Parathyroid adenoma (tissue), 2 donors: ENCODE data around the gene CLSTN2.

Experiments used
- H2AFZ ChIP-seq: fragments of 300-600 bp; sonication (generic); one replicate; pipeline ENCODE4 v1.7.0; 2017; ENCODE audit warnings: antibody characterized with exemption, mild to moderate bottlenecking
- H3K27ac ChIP-seq: fragments of 300-600 bp; sonication (generic); one replicate; pipeline ENCODE4 v1.7.0; 2017
- H3K27me3 ChIP-seq: fragments of 300-600 bp; sonication (generic); one replicate; pipeline ENCODE4 v1.7.0; 2017; ENCODE audit warnings: low read length; ENCODE audit not compliant: control insufficient read depth, insufficient read depth
- H3K36me3 ChIP-seq: fragments of 300-600 bp; sonication (generic); one replicate; pipeline ENCODE4 v1.7.0; 2017; ENCODE audit warnings: low read length; ENCODE audit not compliant: control insufficient read depth, insufficient read depth
- H3K4me1 ChIP-seq: fragments of 300-600 bp; sonication (generic); one replicate; pipeline ENCODE4 v1.7.0; 2017; ENCODE audit warnings: control low read depth
- H3K4me2 ChIP-seq: fragments of 300-600 bp; sonication (generic); one replicate; pipeline ENCODE4 v1.7.0; 2017; ENCODE audit warnings: low read length
- H3K4me3 ChIP-seq: fragments of 300-600 bp; sonication (generic); one replicate; pipeline ENCODE4 v1.7.0; 2017; ENCODE audit warnings: low read depth, low read length
- H3K79me2 ChIP-seq: fragments of 300-600 bp; sonication (generic); one replicate; pipeline ENCODE4 v1.7.0; 2017; ENCODE audit warnings: control low read depth
- H3K9ac ChIP-seq: fragments of 300-600 bp; sonication (generic); one replicate; pipeline ENCODE4 v1.7.0; 2017; ENCODE audit warnings: mild to moderate bottlenecking
- H3K9me3 ChIP-seq: fragments of 300-600 bp; sonication (generic); one replicate; pipeline ENCODE4 v1.7.0; 2017; ENCODE audit warnings: low read length; ENCODE audit not compliant: control insufficient read depth
- TF ChIP-seq, protein P1 (sequence below): fragments of 300-600 bp; sonication (generic); IDR thresholded peaks from one replicate; pipeline ENCODE4 v1.7.0; 2017; ENCODE audit warnings: antibody characterized with exemption, mild to moderate bottlenecking
- donor health status: primary hyperparathyroidism.

Gene CLSTN2

DNA sequence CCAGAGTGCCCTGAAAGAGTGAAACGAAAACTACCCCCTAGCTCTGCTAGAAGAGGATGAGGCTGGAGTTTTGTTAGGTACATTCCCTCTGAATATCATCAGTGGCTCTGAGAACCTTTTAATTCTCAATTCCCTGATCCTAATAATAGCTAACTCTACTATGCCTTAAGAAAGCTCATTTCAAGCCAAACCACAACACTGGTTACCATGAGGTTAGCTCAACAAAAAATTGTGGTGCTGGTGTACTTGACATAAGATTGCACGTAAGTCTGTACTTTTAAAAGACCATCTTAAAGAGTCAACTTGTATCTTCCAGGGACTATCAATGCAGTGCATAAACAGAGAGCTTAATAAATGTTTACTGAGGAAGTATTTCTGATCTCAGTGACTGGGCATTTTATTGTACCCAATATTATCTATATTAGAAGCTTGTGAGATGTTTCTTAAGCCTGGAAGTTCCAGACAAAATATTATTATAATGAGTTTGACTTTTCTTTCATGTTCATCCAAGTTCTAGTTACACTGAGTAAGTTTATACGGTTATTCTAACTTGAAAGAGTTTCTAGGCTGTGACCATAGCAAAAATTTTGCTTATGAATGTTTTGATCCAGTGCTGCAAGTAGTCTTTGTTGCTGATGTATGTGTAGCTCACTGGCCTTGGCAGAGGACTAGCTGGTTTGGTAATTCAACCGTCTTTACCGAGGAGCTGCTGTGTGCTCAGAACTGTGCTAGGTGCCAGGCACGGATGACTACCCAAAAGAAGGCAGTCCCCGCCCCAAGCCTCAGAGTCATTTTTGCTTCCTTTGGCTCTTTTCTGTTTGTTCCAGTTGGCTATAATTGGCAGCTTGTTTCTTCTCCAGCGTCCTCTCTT, 408.5 kb downstream of the CLSTN2 start:
- no peaks in the 10 kb centered on the region for H3K27me3 ChIP-seq
- H3K4me2 ChIP-seq = no peak overlapping the region
- no peak overlapping the region for H3K27ac ChIP-seq
- H3K4me1 ChIP-seq = no peaks in the 10 kb centered on the region
- no peaks in the 10 kb centered on the region for H3K36me3 ChIP-seq
- H3K9ac ChIP-seq = no peak overlapping the region
- no peak overlapping the region for H2AFZ ChIP-seq
- H3K4me3 ChIP-seq = no peak overlapping the region
- H3K79me2 ChIP-seq = no peaks in the 10 kb centered on the region
- no peaks in the 10 kb centered on the region for H3K9me3 ChIP-seq
- TF ChIP-seq, protein P1, sequence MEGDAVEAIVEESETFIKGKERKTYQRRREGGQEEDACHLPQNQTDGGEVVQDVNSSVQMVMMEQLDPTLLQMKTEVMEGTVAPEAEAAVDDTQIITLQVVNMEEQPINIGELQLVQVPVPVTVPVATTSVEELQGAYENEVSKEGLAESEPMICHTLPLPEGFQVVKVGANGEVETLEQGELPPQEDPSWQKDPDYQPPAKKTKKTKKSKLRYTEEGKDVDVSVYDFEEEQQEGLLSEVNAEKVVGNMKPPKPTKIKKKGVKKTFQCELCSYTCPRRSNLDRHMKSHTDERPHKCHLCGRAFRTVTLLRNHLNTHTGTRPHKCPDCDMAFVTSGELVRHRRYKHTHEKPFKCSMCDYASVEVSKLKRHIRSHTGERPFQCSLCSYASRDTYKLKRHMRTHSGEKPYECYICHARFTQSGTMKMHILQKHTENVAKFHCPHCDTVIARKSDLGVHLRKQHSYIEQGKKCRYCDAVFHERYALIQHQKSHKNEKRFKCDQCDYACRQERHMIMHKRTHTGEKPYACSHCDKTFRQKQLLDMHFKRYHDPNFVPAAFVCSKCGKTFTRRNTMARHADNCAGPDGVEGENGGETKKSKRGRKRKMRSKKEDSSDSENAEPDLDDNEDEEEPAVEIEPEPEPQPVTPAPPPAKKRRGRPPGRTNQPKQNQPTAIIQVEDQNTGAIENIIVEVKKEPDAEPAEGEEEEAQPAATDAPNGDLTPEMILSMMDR = no peak

DNA sequence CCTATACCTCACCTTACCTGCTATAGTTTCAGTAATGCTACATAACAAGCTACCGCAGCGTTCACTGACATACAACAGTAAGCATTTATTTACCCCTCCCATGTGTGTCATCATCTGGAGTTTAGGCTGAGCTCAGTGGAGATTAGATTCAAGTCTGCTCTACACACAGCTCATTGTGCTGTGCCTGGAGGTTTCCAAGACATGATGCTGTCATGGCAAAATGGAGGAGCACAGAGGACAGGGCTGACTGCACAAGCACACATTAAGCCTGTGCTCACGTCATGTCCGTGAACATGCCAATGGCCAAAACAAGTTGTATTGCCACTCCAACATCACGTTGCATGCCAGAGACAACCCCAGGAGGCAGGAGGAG, 409.1 kb downstream of the CLSTN2 start:
- Histone ChIP-seq H3K36me3 (no peaks in the 10 kb centered on the region), H3K4me1 (no peaks in the 10 kb centered on the region), H3K9ac (no peak overlapping the region), H2AFZ (no peak overlapping the region), H3K27me3 (no peaks in the 10 kb centered on the region), H3K27ac (no peak overlapping the region), H3K9me3 (no peaks in the 10 kb centered on the region), H3K4me3 (no peak overlapping the region), H3K4me2 (no peak overlapping the region), H3K79me2 (no peaks in the 10 kb centered on the region)
- TF ChIP-seq, protein P1 = no peak

DNA sequence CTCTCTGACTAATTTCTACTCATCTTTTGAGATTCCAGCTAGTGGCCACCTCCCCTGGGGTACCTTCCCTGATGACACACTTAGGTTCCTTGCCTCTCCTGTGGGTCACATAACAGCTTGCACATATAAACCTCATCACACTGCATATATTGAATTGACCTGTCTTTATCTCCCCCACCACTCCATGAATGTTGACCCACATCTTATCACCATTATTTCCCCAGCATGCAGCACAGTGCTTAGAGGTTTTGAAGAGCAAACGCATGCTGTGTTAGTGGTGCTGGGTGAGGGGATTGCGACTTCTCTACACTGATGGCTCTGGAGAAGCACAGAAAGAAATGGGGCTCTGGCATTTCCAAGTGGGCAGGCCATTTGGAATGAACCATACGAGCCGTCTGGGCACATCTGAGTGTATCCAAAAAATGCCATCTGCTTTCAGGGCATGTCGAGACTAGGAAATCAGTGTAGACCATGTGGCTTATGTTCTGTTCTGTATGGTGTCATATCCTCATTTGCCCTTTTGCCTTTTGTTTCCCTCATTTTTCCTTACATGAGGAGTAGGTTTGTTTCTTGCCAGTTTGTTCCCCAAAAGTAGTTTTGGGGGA, 409.7 kb downstream of the CLSTN2 start:
- Histone ChIP-seq H3K27ac (no peak overlapping the region), H3K9ac (no peak overlapping the region), H2AFZ (no peak overlapping the region), H3K27me3 (no peaks in the 10 kb centered on the region), H3K4me1 (no peaks in the 10 kb centered on the region), H3K36me3 (no peaks in the 10 kb centered on the region), H3K4me3 (no peak overlapping the region), H3K4me2 (no peak overlapping the region), H3K79me2 (no peaks in the 10 kb centered on the region), H3K9me3 (no peaks in the 10 kb centered on the region)
- TF ChIP-seq, protein P1 = no peak

DNA sequence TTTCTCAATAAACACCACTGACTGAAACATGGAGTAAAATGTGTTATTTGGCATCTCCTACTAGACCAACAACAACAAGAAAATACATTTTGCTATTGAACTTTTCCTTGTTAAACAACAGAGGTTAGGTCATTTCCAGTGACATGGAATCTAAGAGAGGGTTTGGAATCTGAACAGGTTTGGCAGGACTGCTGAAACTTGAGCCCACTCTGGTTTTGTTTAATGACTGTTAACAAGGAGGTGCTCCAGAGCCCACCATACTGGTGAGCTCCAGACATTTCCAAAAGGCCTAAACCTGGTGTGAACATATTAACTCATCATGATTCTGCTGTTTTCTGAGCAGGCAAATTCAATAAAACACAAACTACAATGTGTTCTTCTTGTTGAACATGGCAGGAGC, 412.2 kb downstream of the CLSTN2 start:
- no peak overlapping the region for H3K4me3 ChIP-seq
- H3K9ac ChIP-seq = no peak overlapping the region
- H2AFZ ChIP-seq = no peak overlapping the region
- H3K36me3 ChIP-seq = no peaks in the 10 kb centered on the region
- H3K9me3 ChIP-seq = no peaks in the 10 kb centered on the region
- no peaks in the 10 kb centered on the region for H3K4me1 ChIP-seq
- H3K79me2 ChIP-seq = no peaks in the 10 kb centered on the region
- H3K27ac ChIP-seq = no peak overlapping the region
- no peaks in the 10 kb centered on the region for H3K27me3 ChIP-seq
- H3K4me2 ChIP-seq = no peak overlapping the region
- TF ChIP-seq, protein P1 = no peak
